SK-N-SH treated with all-trans-retinoic acid at 6 μM for 48 hours (cell line): ENCODE data around the gene ART1.

Source experiments
- ATAC-seq: fragments of 200-7000 bp; cut with Tn5 transposase; 3 replicates; pipeline ENCODE4 v1.9.1; 2020; ENCODE audit warnings: mild to moderate bottlenecking, moderate library complexity
- ARNTL ChIP-seq: fragments of 450-650 bp; formaldehyde crosslinking; IDR thresholded peaks from 2 replicates; pipeline ENCODE4 v1.5.0; 2020; ENCODE audit warnings: low read depth, mild to moderate bottlenecking, moderate library complexity, borderline replicate concordance
- BACH2 ChIP-seq: fragments of 250-450 bp; sonication (Bioruptor Pico); IDR thresholded peaks from 2 replicates; pipeline ENCODE4 v1.9.0; 2021; ENCODE audit warnings: mild to moderate bottlenecking, borderline replicate concordance
- CREB5 ChIP-seq: fragments of 250-450 bp; sonication (Bioruptor Pico); IDR thresholded peaks from 2 replicates; pipeline ENCODE4 v1.5.1; 2020; ENCODE audit warnings: low read depth, mild to moderate bottlenecking, moderate library complexity
- CSDC2 ChIP-seq: fragments of 250-450 bp; sonication (Bioruptor Pico); IDR thresholded peaks from 2 replicates; pipeline ENCODE4 v1.5.0; 2020; ENCODE audit warnings: mild to moderate bottlenecking, moderate library complexity
- CSRNP3 ChIP-seq: fragments of 250-450 bp; sonication (Bioruptor Pico); IDR thresholded peaks from 2 replicates; pipeline ENCODE4 v1.5.1; 2021; ENCODE audit warnings: mild to moderate bottlenecking, moderate library complexity
- ESRRG ChIP-seq: fragments of 250-450 bp; sonication (Bioruptor Pico); IDR thresholded peaks from 2 replicates; pipeline ENCODE4 v1.6.1; 2021; ENCODE audit warnings: mild to moderate bottlenecking
- GLIS3 ChIP-seq: fragments of 250-450 bp; sonication (Bioruptor Pico); IDR thresholded peaks from 2 replicates; pipeline ENCODE4 v1.5.0; 2020; ENCODE audit warnings: mild to moderate bottlenecking, moderate library complexity
- ISL1 ChIP-seq: fragments of 250-450 bp; sonication (Bioruptor Pico); IDR thresholded peaks from 2 replicates; pipeline ENCODE4 v2.1.2; 2022; ENCODE audit warnings: mild to moderate bottlenecking, moderate library complexity
- OSR1 ChIP-seq: fragments of 250-450 bp; sonication (Bioruptor Pico); IDR thresholded peaks from 2 replicates; pipeline ENCODE4 v1.8.0; 2022; ENCODE audit warnings: moderate library complexity, mild to moderate bottlenecking, inconsistent platforms
- PATZ1 ChIP-seq: fragments of 250-450 bp; sonication (Bioruptor Pico); IDR thresholded peaks from 2 replicates; pipeline ENCODE4 v1.8.0; 2020; ENCODE audit warnings: mild to moderate bottlenecking, moderate library complexity, borderline replicate concordance
- PPARA ChIP-seq: fragments of 250-450 bp; sonication (Bioruptor Pico); IDR thresholded peaks from 2 replicates; pipeline ENCODE4 v1.5.0; 2020; ENCODE audit warnings: mild to moderate bottlenecking, borderline replicate concordance
- RARB ChIP-seq: fragments of 250-450 bp; sonication (Bioruptor Pico); IDR thresholded peaks from 2 replicates; pipeline ENCODE4 v1.8.0; 2021; ENCODE audit warnings: mild to moderate bottlenecking, moderate library complexity
- SNAI2 ChIP-seq: fragments of 250-450 bp; sonication (Bioruptor Pico); IDR thresholded peaks from 2 replicates; pipeline ENCODE4 v1.5.0; 2020; ENCODE audit warnings: mild to moderate bottlenecking, moderate library complexity
- TCF4 ChIP-seq: fragments of 250-450 bp; sonication (Bioruptor Pico); IDR thresholded peaks from 2 replicates; pipeline ENCODE4 v1.8.0; 2021; ENCODE audit warnings: mild to moderate bottlenecking, moderate library complexity, borderline replicate concordance
- TOX ChIP-seq: fragments of 250-450 bp; sonication (Bioruptor Pico); IDR thresholded peaks from 2 replicates; pipeline ENCODE4 v1.8.0; 2021; ENCODE audit warnings: mild to moderate bottlenecking, moderate library complexity, borderline replicate concordance
- TSHZ2 ChIP-seq: fragments of 250-450 bp; sonication (Bioruptor Pico); IDR thresholded peaks from 2 replicates; pipeline ENCODE4 v1.5.0; 2020; ENCODE audit warnings: mild to moderate bottlenecking, moderate library complexity
- ZC3H10 ChIP-seq: fragments of 250-450 bp; sonication (Bioruptor Pico); IDR thresholded peaks from 2 replicates; pipeline ENCODE4 v1.5.1; 2021; ENCODE audit warnings: mild to moderate bottlenecking, moderate library complexity
- ZFP3 ChIP-seq: fragments of 250-450 bp; sonication (Bioruptor Pico); IDR thresholded peaks from 2 replicates; pipeline ENCODE4 v1.5.0; 2020; ENCODE audit warnings: mild to moderate bottlenecking, moderate library complexity
- ZFP30 ChIP-seq: fragments of 450-650 bp; formaldehyde crosslinking; IDR thresholded peaks from 2 replicates; pipeline ENCODE4 v1.5.0; 2022; ENCODE audit warnings: mild to moderate bottlenecking, moderate library complexity
- ZNF565 ChIP-seq: fragments of 450-650 bp; formaldehyde crosslinking; conservative IDR thresholded peaks from 2 replicates; pipeline ENCODE4 v1.5.0; 2020; ENCODE audit warnings: low read depth, mild to moderate bottlenecking, moderate library complexity
- ZNF70 ChIP-seq: fragments of 450-650 bp; formaldehyde crosslinking; IDR thresholded peaks from 2 replicates; pipeline ENCODE4 v1.5.0; 2020; ENCODE audit warnings: mild to moderate bottlenecking, moderate library complexity
- ZNF8 ChIP-seq: fragments of 450-650 bp; formaldehyde crosslinking; IDR thresholded peaks from 2 replicates; pipeline ENCODE4 v1.5.0; 2020; ENCODE audit warnings: mild to moderate bottlenecking, moderate library complexity

The ART1 gene

GRCh38 chr11:3635641-3636375, 9.1 kb upstream of the ART1 start:
- TF ChIP-seq ZFP3 (CRISPR knock-in tag), result no peak
- no peak for TF ChIP-seq ZNF70 (CRISPR knock-in tag)
- no peak for TF ChIP-seq CSRNP3 (CRISPR knock-in tag)
- no peak for TF ChIP-seq CSDC2
- no peak for TF ChIP-seq ZNF8 (CRISPR knock-in tag)
- TF ChIP-seq OSR1, result no peak
- TF ChIP-seq GLIS3 (CRISPR knock-in tag), result no peak
- TF ChIP-seq TOX (CRISPR knock-in tag), result no peak
- TF ChIP-seq CREB5, result no peak
- TF ChIP-seq ARNTL (CRISPR knock-in tag), result no peak
- TF ChIP-seq PPARA, result no peak

GRCh38 chr11:3637201-3637600, 7.7 kb upstream of the ART1 start:
- no peak for ATAC-seq

More at GRCh38 chr11:3635641-3636375, 9.1 kb upstream of the ART1 start:
- ATAC-seq, result no peak

GRCh38 chr11:3638513-3638912, 6.4 kb upstream of the ART1 start:
- ATAC-seq, result no peak
- TF ChIP-seq ISL1 (CRISPR knock-in tag), result no peak
- TF ChIP-seq TSHZ2 (CRISPR knock-in tag), result no peak
- TF ChIP-seq TCF4, result no peak
- no peak for TF ChIP-seq CSRNP3 (CRISPR knock-in tag)
- no peak for TF ChIP-seq ZNF70 (CRISPR knock-in tag)
- no peak for TF ChIP-seq RARB (CRISPR knock-in tag)
- no peak for TF ChIP-seq TOX (CRISPR knock-in tag)
- no peak for TF ChIP-seq ARNTL (CRISPR knock-in tag)
- no peak for TF ChIP-seq ESRRG (CRISPR knock-in tag)
- no peak for TF ChIP-seq PPARA
- no peak for TF ChIP-seq PATZ1
- no peak for TF ChIP-seq ZFP3 (CRISPR knock-in tag)
- TF ChIP-seq ZC3H10 (CRISPR knock-in tag), result no peak
- no peak for TF ChIP-seq BACH2
- no peak for TF ChIP-seq OSR1
- no peak for TF ChIP-seq ZNF8 (CRISPR knock-in tag)

More at GRCh38 chr11:3637201-3637600, 7.7 kb upstream of the ART1 start:
- TF ChIP-seq ISL1 (CRISPR knock-in tag) (no peak), OSR1 (no peak), RARB (CRISPR knock-in tag) (no peak), TCF4 (no peak), BACH2 (no peak), GLIS3 (CRISPR knock-in tag) (no peak), SNAI2 (CRISPR knock-in tag) (no peak), ZNF70 (CRISPR knock-in tag) (no peak), PATZ1 (no peak), ZFP3 (CRISPR knock-in tag) (no peak), ZC3H10 (CRISPR knock-in tag) (no peak), CSDC2 (no peak), ARNTL (CRISPR knock-in tag) (no peak), ESRRG (CRISPR knock-in tag) (no peak), ZFP30 (CRISPR knock-in tag) (no peak), ZNF565 (no peak)
